ENCODE results near the gene KIAA1614.

Gene KIAA1614

DNA sequence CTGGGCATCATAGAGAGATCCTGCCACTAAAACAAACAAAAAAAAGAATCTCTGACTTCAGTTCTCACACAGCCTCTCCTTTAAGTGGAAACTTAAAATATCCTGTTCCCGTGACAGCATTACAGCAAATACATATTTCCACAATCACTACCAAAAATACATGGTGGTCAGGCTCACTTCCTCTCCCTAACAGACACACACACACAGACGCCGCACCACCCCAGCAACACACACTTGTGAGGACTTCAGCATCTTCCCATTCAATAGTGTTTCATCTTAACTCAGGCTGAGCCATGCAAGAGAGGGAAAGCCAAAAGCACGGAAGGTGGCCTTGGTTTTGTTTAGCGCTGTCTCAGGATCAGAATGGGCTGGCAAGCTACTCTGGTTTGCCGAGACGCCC lies 21.9 kb downstream of the KIAA1614 start:
- TF ChIP-seq POLR2AphosphoS5 (IDR thresholded peaks at IDR 0.05; ENCODE audit: low read depth, low read length) (no peak), REST (IDR thresholded peaks at IDR 0.05; ENCODE audit: insufficient read depth in 1 of 2, low read depth in 2 of 2, low read length in 2 of 2) (no peak), FOXP2 (optimal IDR thresholded peaks at IDR 0.05; ENCODE audit: borderline replicate concordance, extremely low read depth, extremely low read length, insufficient read depth) (no peak), TAF1 (IDR thresholded peaks at IDR 0.05; ENCODE audit: borderline replicate concordance, insufficient read depth, low read length) (no peak), SIN3A (IDR thresholded peaks at IDR 0.05; ENCODE audit: borderline replicate concordance, insufficient read depth, low read length) (no peak)

GRCh38 chr1:180935326-180936109 lies 22.8 kb downstream of the KIAA1614 start:
- no peak for TF ChIP-seq SIN3A (IDR thresholded peaks at IDR 0.05; ENCODE audit: borderline replicate concordance, insufficient read depth, low read length)
- no peak for TF ChIP-seq POLR2AphosphoS5 (IDR thresholded peaks at IDR 0.05; ENCODE audit: low read depth, low read length)
- TF ChIP-seq FOXP2 (optimal IDR thresholded peaks at IDR 0.05; ENCODE audit: borderline replicate concordance, extremely low read depth, extremely low read length, insufficient read depth), result no peak
- TF ChIP-seq REST (IDR thresholded peaks at IDR 0.05; ENCODE audit: insufficient read depth in 1 of 2, low read depth in 2 of 2, low read length in 2 of 2), result no peak
- no peak for TF ChIP-seq TAF1 (IDR thresholded peaks at IDR 0.05; ENCODE audit: borderline replicate concordance, insufficient read depth, low read length)

DNA sequence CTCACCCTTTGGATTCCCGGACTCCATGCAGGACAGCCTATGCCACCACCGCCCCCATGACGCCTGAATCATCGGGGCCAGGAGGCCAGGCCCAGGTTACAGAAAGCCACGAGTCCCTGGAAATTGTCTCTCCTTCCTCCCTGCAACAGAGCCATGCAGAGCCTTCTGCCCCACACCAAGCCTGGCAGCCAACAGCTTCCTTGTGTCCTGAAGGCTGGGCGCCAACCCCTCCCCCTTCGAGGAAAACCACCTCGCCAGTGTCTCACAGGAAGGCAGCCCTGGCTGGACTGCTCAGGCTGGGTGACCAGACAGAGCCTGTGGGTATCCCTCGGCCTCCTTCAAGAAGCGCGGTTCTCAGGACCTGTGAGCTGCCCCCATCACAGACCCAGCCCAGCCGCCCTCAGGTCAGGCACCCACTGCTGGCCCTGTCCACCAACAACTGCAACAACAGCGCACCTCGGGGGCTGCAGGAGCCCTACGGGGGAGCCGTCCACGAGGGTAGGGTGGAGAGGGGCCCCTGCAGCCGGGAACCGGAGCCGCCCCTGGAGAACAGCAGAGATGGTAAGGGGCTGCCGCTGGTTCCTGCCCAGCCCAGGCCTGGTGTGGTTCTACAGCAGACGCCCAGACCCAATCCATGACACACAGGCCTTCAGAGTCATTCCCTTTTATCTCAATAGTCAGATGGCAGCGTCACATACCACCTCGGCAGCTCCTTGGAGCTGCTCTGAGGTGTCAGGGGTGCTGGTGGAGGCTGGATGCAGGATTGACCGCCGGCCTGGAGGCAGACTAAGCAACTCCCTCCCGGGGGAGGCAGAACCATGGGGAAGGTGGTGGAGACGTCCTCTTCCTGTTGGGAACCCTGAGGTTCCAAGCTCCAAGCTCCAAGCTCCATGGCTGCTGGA lies 23.7 kb downstream of the KIAA1614 start:
- no peak for TF ChIP-seq SIN3A (IDR thresholded peaks at IDR 0.05; ENCODE audit: borderline replicate concordance, insufficient read depth, low read length)
- no peak for TF ChIP-seq TAF1 (IDR thresholded peaks at IDR 0.05; ENCODE audit: borderline replicate concordance, insufficient read depth, low read length)
- TF ChIP-seq FOXP2 (optimal IDR thresholded peaks at IDR 0.05; ENCODE audit: borderline replicate concordance, extremely low read depth, extremely low read length, insufficient read depth), result no peak
- no peak for TF ChIP-seq POLR2AphosphoS5 (IDR thresholded peaks at IDR 0.05; ENCODE audit: low read depth, low read length)
- no peak for TF ChIP-seq REST (IDR thresholded peaks at IDR 0.05; ENCODE audit: insufficient read depth in 1 of 2, low read depth in 2 of 2, low read length in 2 of 2)

DNA sequence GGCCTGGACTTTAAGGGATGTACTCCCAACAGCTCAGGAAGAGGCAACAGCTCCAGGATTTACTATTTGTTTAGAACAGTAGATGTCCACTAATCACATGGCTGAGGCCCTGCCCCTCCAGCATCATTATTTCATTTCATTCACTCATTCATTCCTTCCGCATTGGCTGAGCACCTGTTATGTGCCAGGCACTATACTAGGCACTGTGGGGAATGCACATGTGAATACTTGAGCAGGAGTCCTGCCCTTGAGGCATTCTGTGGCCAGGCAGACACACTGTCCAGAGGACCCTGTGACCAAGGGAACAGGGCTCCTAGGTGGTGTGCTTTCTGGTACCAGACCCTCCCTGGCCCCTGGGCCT lies 24.3 kb downstream of the KIAA1614 start:
- no peak for TF ChIP-seq SIN3A (IDR thresholded peaks at IDR 0.05; ENCODE audit: borderline replicate concordance, insufficient read depth, low read length)
- no peak for TF ChIP-seq TAF1 (IDR thresholded peaks at IDR 0.05; ENCODE audit: borderline replicate concordance, insufficient read depth, low read length)
- TF ChIP-seq FOXP2 (optimal IDR thresholded peaks at IDR 0.05; ENCODE audit: borderline replicate concordance, extremely low read depth, extremely low read length, insufficient read depth), result no peak
- no peak for TF ChIP-seq REST (IDR thresholded peaks at IDR 0.05; ENCODE audit: insufficient read depth in 1 of 2, low read depth in 2 of 2, low read length in 2 of 2)
- TF ChIP-seq POLR2AphosphoS5 (IDR thresholded peaks at IDR 0.05; ENCODE audit: low read depth, low read length), result no peak

Measured in PFSK-1 (cell line).